GM19023 (cell line): ENCODE results near the gene ABCA7.

ENCODE experiments used
- ATAC-seq: cut with Tn5 transposase; IDR thresholded peaks from one replicate; pipeline ENCODE4 v1.9.1; 2021; ENCODE audit warnings: mild to moderate bottlenecking, moderate library complexity; ENCODE audit not compliant: unreplicated experiment

Gene ABCA7

DNA sequence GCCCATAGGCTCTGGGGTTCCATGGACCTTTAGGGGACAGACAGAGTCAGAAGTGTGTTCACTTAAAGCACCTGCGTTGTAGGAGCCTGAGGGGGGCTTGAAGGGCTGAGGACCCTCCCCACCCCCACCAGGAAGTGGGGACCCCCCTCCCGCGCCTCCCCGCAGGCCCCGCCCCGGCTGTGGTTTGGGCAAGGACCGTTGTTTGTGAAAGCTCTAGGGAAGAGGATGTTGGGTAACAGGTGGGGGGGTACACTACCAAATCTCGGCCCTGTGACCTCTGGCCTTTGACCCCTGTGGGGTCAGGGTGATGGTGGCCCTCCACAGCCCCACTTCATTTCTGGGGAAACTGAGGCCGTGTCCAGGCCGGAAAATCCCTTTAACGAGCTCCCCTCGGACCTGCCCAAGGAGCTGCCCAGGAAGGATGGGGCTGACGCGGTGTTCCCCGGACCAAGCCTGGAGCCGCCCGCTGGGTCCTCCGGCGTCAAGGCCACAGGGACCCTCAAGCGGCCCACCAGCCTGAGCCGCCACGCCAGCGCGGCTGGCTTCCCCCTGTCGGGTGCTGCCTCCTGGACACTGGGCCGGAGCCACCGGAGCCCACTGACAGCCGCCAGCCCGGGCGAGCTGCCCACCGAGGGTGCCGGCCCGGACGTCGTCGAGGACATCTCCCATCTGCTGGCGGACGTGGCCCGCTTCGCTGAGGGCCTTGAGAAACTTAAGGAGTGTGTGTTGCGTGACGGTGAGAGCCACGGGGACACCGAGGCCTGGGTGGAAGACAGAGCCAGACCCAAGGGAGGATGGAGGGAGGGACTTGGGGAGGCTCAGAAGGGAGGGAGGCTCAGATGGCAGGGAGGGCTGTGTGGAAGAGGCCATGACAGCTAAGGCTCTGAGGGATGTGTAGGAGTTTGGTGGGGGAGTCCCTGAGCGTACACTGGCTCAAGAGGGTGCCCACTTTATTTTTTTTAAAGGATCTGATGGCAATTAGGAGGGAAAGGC lies 28.4 kb downstream of the ABCA7 start:
- ATAC-seq: no peak

- ATAC-seq: no peak
Measured at GRCh38 chr19:1069009-1069779, 29.3 kb downstream of the ABCA7 start.

DNA sequence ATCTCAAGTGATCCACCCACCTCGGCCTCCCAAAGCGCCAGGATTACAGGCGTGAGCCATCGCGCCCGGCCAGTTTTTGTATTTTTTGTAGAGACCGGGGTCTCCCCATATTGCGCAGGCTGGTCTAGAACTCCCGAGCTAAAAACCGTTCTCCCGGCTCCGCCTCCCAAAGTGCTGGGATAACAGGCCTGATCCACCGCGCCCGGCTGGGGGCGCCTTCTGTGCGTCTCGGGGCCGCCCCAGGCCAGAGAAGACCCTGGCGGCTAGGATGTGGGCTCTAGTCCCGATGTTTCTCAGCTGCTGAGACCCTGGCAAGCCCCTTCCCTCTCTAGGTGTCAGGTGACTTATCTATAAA lies 30.6 kb downstream of the ABCA7 start:
- ATAC-seq: no peak

DNA sequence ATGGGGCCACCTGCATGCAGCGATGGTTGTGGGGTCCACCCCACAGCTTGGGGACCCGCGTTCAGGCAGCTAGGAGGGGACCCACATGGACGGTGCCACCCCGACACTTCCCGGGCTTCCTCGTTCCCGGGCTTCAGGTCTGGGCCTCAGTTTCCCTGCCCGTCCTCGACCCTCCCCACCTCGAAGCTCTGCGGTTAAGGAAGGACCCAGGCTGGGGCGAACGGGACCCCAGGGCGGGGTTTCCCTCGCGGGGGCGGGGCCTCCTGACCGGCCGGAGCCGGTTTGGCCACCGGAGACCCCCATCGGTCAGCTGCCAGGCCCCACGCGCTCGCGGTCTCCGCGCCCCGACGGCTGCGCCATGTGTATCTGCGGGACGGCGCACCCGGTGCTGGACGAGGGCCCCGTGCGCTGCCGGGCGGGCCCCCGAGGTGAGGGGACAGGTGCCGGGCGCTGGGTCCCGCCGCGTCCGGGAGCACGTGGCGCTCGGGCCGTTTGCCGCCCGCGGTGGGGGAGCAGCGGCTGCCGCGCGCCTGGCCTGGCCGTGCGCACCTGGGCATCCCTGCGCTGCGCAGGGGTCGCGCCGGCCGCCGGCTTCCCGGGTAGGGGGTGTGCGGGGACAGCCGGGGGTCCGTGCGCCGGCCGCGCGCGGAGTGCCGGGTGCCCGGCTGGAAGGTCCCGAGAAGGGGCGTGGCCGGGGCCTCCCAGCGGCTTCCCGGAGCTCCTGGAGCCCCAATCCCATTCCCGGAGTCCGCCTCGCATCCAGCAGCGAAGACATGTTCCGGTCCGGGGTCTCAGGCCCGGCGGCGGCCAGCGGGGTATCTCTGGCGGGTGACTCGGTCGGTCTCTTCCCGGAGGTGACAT lies 31.3 kb downstream of the ABCA7 start:
- no peak for ATAC-seq

GRCh38 chr19:1072371-1073015 lies 32.6 kb downstream of the ABCA7 start:
- ATAC-seq: no peak

GRCh38 chr19:1073063-1073955 lies 33.4 kb downstream of the ABCA7 start:
- ATAC-seq: no peak

DNA sequence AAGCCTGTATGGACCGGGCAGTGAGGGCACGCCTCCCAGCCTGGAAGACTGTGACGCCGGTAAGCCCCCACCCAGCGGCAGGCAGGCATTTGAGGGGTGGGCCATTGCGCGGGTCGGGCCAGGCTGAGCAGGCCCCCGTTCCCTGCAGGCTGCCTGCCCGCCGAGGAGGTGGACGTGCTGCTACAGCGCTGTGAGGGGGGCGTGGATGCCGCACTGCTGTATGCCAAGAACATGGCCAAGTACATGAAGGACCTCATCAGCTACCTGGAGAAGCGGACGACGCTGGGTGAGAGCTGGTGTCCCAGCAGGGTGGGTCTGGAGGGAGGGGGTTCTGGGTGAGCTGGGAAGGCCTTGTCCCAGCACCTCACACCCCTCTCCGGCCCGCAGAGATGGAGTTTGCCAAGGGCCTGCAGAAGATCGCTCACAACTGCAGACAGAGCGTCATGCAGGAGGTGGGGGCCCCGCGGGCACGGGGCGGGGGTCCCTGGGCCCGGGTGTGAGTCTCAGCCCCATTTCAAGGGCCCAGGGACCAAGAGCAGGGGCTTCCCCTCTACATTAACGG lies 34.1 kb downstream of the ABCA7 start:
- no peak for ATAC-seq

DNA sequence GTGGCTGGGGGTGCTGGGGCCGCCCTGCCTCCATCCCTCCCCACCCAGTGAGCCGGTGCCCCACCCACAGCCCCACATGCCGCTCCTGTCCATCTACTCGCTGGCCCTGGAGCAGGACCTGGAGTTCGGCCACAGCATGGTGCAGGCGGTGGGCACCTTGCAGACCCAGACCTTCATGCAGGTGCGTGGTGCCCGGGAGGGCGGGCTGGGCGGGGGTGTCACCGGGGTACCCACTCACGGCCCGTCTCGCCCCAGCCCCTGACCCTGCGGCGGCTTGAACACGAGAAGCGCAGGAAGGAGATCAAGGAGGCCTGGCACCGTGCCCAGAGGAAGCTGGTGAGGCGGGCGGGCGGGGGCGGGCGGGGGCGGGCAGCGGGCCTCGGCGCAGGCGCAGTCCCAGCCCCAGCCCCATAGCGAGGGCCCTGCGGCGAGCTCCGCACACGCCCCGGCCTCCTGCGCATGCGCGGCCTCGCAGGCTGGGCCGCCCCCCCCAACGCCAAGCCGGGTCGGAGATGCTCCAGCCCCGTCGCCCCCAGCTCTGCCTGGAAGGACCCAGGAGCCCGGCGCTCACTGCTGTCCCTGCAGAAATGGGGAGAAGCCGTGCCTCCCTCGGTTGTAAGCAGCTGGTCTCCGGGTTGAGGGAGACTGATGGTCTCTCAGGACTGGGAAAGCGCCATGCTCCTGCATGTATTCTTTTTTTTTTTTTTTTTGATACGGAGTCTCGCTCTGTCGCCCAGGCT lies 34.8 kb downstream of the ABCA7 start:
- ATAC-seq: peak; percentile 48

- no peak for ATAC-seq
Measured at GRCh38 chr19:1076046-1076386, 36.1 kb downstream of the ABCA7 start.

DNA sequence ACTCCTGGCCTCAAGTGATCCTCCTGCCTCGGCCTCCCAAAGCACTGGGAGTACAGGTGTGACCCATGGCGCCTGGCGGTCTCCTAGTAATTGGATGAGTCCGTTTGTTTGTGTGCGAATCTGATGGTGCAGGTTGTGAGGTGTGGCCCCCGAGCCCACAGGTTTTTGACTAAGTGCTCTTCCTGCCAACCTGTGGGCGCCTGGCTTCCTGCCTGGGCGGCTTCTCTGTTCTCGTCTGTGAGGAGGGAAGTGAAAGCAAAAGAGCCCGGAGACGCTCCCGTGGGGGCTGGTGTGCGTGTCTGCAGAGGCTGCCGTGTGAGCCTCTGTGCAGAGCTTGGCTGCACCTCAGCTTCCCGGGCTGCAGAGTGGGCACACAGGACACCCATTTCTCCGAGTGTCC lies 37.0 kb downstream of the ABCA7 start:
- ATAC-seq: peak; percentile 55

DNA sequence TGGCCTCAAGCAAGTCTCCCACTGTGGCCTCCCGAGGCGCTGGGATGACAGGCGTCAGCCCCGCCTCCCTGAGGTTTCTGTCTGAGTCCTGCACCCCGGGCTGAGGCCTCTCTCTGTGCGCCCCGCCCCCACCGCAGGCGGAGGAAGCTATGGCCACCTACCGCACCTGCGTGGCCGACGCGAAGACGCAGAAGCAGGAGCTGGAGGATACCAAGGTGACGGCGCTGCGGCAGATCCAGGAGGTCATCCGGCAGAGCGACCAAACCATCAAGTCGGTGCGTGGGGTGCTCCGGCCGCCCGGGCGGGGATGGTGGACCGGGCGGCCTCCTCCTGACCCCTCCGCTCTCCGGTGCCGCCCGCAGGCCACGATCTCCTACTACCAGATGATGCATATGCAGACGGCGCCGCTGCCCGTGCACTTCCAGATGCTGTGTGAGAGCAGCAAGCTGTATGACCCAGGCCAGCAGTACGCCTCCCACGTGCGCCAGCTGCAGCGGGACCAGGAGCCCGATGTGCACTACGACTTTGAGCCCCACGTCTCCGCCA lies 39.7 kb downstream of the ABCA7 start:
- ATAC-seq: no peak

- ATAC-seq: no peak
Measured at GRCh38 chr19:1080360-1081161, 40.7 kb downstream of the ABCA7 start.

DNA sequence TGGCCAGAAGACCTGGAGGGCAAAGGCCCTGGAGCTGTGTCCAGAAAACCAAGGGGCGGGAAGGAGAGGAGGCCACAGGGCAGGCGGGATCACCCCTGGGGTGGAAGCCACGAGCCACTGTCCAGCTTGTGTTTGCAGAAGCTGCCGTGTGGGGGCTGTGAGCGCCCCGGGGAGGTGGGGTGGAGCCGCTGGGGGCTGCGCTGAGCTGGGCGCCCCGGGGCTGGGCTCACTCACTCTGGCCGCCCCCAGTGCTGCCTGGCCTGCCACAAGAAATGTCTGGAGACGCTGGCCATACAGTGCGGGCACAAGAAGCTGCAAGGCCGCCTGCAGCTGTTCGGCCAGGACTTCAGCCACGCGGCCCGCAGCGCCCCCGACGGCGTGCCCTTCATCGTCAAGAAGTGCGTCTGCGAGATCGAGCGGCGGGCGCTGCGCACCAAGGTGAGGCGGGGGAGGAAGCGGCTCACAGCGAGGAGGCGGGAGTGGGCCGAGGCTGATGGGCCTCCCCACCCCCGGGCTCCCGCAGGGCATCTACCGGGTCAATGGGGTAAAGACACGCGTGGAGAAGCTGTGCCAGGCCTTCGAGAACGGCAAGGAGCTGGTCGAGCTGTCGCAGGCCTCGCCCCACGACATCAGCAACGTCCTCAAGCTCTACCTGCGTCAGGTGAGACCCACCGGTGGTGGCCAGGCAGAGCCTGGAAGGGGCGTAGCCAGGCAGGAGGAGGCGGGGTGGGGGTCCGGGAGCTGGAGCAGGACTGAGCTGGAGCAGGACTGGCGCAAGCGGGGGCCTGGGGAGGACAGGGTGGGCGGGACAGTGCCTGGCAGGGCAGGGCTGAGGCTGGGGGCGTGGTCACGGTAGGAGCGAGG lies 41.6 kb downstream of the ABCA7 start:
- ATAC-seq: no peak

GRCh38 chr19:1082165-1082927 lies 42.4 kb downstream of the ABCA7 start:
- ATAC-seq: no peak

DNA sequence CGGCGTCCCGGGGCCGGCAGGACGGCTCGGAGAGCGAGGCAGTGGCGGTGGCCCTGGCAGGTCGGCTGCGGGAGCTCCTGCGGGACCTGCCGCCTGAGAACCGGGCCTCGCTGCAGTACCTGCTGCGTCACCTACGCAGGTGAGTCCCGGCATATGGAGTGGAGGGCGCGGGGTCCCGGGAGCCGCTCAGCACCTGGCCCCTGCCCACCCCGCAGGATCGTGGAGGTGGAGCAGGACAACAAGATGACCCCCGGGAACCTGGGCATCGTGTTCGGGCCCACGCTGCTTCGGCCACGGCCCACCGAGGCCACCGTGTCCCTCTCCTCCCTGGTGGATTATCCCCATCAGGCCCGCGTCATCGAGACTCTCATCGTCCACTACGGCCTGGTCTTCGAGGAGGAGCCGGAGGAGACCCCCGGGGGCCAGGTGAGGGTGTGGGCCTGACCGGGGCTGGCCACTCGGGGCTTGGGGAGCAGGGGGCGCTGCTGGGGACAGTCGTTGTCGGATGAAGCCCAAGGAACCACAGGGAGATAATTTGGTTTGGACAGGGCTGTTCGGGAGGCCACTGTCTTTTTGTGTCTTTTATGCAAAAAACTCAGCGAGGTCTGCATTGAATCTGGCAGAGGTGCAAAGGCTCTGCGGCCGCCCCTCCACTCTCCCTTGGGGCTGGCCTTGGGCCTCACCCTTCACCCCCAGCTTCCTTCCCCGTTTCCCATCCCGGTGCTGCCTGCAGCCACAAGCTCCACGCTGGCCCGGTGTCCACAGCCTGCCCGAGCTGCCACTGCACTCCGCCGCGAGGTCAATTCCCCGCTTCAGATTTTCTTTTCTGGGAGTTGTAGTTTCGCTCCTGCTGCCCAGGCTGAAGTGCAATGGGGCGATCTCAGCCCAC lies 43.3 kb downstream of the ABCA7 start:
- no peak for ATAC-seq
